ENCODE data around the gene THNSL1.
"Not testable (repeated sequence)": the region's sequence is repeated elsewhere in the genome, so short reads cannot be mapped to it uniquely, and the experiment has no call there.

THNSL1 gene

GRCh38 chr10:24995072-24995471 is 21.3 kb upstream of the THNSL1 start:
- no peak for DNase-seq (ENCODE audit: low read depth)

DNA sequence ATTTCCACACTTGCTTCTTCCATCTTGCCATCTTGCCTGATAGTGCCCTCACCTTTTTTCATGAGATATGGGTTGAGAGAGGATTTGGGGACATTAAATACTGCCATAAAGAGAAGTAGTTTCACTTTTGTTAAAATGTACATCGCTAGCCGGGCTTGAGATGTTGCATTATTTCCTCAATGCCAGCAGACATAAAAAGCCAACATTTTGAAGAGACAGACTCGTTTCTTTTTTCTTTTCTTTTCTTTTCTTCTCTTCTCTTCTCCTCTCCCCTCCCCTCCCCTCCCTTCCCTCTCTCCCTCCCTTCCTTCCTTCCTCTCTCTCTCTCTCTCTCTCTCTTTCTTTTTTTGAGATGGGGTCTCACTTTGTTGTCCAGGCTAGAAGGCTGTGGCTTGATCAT is 18.4 kb upstream of the THNSL1 start:
- DNase-seq (ENCODE audit: low read depth) = no peak

DNA sequence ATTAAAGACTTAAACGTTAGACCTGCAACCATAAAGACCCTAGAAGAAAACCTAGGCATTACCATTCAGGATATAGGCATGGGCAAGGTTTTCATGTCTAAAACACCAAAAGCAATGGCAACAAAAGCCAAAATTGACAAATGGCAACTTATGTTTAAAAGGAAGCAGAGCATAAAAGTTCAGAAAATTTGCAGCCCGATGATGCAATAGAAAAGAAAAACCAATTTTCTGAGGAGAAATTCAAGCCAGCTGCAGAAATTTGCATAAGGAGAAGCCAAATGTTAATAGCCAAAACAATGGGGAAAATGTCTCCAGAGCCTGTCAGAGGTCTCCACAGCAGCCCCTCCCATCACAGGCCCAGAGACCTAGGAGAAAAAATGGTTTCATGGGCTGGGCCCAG is 4.8 kb upstream of the THNSL1 start:
- DNase-seq (ENCODE audit: low read depth) = not testable (repeated sequence)

DNA sequence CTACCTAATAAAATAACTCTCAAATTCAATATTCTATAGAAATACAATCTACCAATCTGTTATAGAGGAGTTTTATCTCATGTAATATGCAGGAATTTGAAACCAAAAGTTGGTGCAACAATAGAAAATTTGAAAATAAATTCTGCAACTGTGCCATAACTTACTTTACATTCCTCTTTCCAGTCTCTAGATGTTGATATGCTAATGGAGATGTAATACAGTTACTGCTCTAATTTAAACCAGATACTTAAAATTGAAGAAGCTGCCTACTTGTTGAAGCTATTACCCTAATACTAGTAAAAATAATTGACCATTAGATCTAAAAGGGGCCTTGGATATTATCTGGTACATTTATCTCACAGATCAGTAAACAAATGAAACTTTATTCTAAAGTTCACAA is 1.8 kb upstream of the THNSL1 start:
- DNase-seq (ENCODE audit: low read depth) = no peak

DNA sequence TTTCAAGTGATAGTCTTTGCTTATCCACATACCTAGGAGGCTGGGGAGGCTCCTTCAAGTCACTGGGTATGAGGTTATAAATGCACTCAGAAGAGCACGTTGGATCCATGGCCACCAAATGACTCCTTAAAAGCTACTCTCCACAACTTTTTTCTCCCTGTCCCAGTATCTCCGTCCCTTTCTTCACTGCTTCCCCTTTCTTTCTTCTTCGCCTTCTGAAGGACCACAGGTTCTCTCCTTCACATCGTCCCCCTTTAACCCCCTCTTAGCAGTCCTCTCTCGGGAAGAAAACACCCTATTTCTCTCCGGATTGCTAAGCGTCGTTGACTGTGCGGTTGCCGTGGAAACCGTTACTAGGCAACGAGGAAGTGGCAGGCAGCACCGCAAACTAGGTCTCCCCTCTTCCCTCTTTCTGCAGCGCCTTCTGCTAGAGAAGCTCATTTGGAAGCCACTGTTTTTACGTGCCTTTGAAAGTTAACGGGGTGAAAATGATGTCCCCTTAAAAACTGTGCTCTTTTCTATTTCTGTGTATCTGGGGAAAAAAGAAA is 510 bp upstream of the THNSL1 start, which contains the start of gene ENKUR:
Gene ENKUR (minus strand): TSS at position 331 of the 548 bp plus-strand sequence. CDS start 222 bp downstream, at position 109.
- peak; percentile 70 for DNase-seq (ENCODE audit: low read depth)

DNA sequence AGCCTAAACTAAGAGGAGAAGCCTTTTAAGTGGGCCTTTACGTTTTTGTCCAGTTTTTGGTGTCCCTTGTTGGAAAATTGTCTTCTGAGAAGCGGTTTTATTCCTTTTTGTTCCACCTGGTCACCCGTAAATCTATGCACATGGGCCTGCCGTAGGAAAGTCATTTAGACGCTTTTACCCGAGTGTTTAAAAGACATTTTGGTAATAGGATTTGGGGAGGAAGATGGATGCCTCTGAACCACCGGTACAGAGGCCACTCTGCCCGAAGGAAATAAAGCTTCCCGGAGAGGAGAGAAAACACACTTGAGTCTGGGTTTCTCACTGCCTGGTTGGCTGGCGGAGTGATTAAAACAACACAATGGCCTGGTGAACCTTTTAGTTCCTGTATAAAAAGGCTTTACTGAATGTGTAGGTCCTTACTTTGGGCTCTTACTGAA is 760 bp downstream of the THNSL1 start:
- DNase-seq (ENCODE audit: low read depth) = no peak

DNA sequence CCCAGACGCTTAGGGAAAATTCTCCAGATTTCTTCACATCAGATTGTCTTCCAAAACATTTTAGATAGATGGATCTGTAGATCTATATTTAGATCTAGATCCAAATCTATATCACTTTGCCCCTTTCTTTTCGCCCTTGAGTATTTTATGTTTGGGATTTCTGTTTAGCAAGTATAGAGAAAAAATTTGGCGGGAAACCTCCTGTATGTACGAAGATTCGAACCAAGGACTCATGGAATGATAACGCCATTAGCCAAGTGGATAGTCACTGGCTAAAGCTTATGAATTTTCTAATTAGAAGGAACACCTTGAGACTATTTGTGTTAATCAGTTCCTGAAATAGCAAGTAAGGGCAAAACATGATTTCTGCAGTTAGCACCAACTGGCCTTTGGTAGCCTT is 1.2 kb downstream of the THNSL1 start:
- DNase-seq (ENCODE audit: low read depth) = no peak

DNA sequence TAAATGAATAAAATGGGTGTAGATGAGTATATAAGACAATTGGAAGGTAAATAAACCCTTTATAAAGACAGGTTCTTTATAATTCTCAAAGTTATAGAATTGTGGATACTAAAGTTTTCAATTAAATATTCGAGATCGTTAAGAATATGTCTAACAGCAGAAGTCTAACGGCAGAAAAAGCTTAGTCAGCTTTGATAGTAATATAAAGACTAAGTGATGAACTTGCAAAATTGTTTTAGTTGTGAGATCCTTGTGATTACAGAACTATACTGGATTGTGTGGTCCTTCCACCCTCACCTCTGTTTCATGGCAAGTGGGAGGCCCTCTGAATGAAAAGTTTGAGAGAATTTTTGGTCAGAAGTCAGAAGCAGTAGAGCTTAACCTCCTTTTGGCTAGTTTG is 2.3 kb downstream of the THNSL1 start:
- no peak for DNase-seq (ENCODE audit: low read depth)

- no peak for DNase-seq (ENCODE audit: low read depth)
These were observed 6.9 kb downstream of the THNSL1 start for GRCh38 chr10:25023278-25023677.

GRCh38 chr10:25024528-25024927 is 8.1 kb downstream of the THNSL1 start:
- no peak for DNase-seq (ENCODE audit: low read depth)

DNA sequence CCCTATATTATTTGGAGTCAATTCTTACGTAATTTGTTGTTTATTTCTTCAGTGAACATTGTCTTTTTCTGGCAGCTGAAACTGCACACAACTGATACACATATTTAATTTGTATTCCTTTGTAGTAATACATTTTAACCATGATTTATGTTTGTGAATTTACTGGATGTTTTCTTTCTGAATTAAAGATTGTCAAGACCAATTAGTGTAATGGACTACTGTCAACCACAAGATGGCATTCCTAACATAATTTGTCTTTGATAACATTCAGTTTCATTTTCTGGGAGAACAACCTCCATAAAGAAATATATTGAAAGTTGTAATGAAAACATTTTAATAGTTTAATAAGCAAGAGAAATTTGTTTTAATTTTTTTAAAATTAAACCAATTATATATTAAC is 10.1 kb downstream of the THNSL1 start:
- DNase-seq (ENCODE audit: low read depth) = no peak

- DNase-seq (ENCODE audit: low read depth) = no peak
These were observed 12.3 kb downstream of the THNSL1 start for GRCh38 chr10:25028711-25029110.

DNA sequence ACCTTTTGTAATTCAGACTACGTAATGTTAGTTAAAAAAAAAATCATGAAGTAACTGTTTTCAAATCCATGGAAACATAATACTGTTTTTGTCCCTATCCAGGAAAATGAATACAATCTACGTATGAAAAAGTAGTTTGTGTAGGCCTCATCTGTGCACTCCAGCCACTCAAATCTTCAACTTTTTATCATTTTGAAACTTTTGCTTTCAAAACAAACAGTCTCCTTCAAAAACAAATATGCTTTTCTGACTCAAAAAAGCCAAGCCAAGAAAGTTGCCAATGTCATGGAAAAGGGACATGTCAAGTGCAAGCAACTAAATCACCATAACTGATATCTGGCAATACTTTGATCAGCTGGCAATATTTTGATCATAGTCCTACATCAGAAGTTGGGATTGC is 13.1 kb downstream of the THNSL1 start:
- DNase-seq (ENCODE audit: low read depth) = no peak

DNA sequence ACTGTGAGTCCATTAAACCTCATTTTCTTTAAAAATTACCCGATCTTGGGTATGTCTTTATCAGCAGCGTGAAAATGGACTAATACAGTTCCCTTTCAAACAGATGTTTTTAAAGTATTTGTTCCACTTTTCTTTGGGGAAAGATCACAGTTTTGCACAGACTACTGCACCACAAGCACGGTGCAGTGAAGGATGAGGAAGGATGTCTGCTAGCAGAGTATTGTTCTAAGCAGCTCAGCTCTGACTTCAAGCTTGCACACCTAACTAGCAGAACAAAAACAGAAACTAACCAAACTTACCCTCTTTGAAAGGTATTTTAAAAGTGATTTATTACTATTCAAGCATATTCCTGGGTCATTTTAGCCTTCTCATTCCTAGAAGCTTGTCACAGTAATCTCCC is 20.0 kb downstream of the THNSL1 start:
- DNase-seq (ENCODE audit: low read depth) = no peak

GRCh38 chr10:25038325-25038724 is 21.9 kb downstream of the THNSL1 start:
- no peak for DNase-seq (ENCODE audit: low read depth)

DNA sequence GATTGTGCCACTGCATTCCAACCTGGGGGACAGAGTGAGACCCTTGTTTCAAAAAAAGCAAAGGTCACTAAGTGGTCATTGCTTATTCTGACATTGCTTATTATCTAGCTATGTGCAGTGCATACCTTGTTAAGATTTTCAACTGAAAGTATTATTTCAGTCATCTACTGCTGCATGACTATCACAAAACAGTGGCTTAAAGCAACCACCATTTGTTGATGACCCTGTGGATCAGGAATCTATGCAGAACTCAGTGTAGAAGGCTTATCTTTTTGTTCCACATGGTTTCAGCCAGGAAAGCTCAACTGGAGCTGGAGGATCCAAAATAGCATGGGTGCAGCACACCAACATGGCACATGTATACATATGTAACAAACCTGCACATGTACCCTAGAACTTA is 23.1 kb downstream of the THNSL1 start:
- DNase-seq (ENCODE audit: low read depth) = no peak

GRCh38 chr10:25046641-25047040 is 30.2 kb downstream of the THNSL1 start:
- no peak for DNase-seq (ENCODE audit: low read depth)

DNA sequence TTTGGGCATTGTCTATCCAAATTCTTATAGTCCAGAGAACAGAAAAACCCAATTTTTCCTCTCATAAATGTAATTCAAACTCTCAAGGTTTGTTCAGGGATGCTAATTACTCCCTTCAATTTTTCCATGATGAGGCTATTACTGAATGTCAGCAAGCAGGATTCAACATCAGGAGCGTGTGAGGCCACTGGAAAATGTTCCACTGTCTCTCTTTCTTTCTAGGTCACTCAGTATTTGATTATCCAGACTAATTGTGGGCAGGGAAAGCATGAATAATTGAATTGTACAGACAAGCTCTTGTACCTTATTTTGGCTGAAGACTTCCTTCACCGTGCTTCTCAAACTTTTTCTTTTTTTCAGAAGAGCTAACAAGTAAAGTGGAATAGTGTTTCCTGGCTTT is 30.7 kb downstream of the THNSL1 start:
- DNase-seq (ENCODE audit: low read depth) = no peak

DNA sequence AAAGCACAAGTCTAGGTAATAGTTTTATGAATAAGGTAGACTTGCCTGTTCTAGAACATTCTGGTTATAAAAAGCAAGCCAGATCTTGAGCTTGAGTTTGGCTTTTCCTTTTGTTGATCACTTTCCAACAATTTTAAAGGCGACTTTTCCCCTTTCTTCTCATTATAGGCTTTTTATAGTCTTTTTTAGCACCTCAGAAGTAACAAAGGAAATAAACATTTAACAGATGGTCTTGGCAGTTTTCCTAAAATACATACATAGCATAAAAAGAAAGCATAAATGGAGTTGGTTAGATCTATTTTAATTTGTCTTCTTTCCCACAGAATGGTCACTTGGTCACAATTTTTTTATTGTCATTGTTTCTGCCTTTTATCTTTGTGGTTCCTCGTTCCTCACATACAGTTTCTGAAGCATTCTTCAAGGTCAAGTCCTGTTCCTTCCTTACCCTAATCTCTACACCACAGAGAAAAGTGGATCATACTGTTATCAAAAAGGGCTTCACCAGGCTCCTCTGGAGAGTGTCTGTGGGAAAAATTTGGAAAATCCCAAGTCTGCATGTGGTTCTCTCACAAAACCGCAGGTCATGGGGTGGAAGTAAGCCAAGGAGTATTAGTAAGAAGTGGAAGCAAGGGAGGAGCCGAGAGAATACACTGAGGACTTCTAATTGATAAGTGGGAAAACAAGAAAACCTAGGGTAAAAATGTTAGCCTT is 31.3 kb downstream of the THNSL1 start:
- no peak for DNase-seq (ENCODE audit: low read depth)

DNA sequence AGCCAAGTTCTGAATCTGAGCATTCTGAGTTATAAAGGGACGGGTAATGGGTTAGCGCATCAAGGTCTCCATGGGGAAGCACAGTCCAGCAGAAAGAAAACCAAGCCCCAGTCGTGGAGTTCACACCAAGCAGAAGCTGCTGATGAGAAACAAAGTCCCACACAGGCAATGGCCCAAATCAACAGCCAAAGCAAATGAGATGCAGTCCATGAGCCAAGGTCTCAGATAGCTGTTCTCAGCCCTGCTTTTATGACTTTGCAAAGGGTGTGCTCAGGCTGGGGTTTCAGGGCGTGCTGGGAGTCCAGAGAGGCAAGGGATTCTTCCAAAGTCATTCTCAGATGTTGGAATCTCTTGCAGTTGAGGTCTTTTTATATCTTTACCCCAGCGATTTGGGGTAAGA is 32.0 kb downstream of the THNSL1 start:
- DNase-seq (ENCODE audit: low read depth) = no peak

- no peak for DNase-seq (ENCODE audit: low read depth)
These were observed 33.6 kb downstream of the THNSL1 start for GRCh38 chr10:25049966-25050365.

DNA sequence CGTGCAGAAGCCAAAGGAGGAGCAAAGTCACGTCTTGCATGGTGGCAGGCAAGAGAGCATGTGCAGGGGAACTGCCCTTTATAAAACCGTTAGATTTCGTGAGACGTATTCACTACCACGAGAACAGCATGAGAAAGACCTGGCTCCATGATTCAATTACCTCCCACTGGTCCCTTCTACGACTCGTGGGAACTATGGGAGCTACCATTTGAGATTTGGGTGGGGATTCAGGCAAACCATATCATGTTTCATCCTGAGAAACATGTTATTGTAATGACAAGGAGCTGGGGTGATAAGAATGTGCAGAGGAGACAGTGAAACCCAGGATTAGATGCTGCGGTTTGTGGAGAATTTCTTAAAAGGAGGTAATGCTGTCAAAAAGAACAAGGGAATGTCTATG is 34.0 kb downstream of the THNSL1 start:
- no peak for DNase-seq (ENCODE audit: low read depth)

DNA sequence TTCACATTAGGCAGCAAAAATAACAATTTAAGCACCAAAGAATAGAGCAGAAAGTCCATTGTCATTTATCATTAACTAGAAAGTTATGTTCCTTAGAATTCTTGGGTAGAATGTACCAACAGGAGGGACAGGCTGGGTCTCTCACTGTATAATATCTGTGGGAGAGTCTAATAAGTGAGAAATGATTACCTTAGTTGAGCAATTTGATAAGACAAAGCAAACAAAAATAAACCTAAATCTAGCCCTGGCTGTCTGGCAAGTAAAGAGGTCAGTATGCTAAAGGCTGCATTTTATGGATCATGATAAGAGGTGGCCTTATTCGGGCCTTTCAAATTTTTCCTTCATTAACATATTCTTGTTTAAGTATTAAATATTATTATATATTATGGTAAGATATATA is 35.6 kb downstream of the THNSL1 start:
- no peak for DNase-seq (ENCODE audit: low read depth)

- DNase-seq (ENCODE audit: low read depth) = no peak
These were observed 40.3 kb downstream of the THNSL1 start for GRCh38 chr10:25056726-25057125.

All from non-pigmented ciliary epithelial cell (primary cell).